LNCAP (cell line): ENCODE data around the gene MIDN.

ENCODE experiments used
- TF ChIP-seq, protein P1 (sequence below): fragments of 450-650 bp; IDR thresholded peaks from 2 replicates; pipeline ENCODE4 v1.5.1; 2017; ENCODE audit warnings: mild to moderate bottlenecking

Gene MIDN

DNA sequence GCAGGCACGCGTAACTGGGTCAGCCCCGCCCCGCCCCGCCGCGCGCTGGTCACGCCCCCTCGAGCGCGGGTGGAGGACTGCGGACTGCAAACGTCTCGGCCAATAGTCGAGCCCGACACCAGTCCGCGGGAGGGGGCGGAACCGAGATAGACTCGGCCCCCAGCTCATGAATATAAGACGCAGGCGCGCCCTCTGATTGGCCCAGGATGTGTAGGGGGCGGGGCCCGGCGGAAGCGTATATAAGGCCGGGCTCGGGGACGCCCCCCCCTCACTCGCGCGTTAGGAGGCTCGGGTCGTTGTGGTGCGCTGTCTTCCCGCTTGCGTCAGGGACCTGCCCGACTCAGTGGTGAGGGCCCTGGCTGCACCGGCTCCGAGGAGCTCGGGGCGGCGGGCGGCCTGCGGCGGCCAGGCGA is 20.7 kb downstream of the MIDN start, which contains the start of gene CIRBP:
Gene CIRBP, plus strand, starts transcription at position 268 of the 413 bp plus-strand sequence. CDS start 1,602 bp downstream, outside the sequence.
- TF ChIP-seq, protein P1, sequence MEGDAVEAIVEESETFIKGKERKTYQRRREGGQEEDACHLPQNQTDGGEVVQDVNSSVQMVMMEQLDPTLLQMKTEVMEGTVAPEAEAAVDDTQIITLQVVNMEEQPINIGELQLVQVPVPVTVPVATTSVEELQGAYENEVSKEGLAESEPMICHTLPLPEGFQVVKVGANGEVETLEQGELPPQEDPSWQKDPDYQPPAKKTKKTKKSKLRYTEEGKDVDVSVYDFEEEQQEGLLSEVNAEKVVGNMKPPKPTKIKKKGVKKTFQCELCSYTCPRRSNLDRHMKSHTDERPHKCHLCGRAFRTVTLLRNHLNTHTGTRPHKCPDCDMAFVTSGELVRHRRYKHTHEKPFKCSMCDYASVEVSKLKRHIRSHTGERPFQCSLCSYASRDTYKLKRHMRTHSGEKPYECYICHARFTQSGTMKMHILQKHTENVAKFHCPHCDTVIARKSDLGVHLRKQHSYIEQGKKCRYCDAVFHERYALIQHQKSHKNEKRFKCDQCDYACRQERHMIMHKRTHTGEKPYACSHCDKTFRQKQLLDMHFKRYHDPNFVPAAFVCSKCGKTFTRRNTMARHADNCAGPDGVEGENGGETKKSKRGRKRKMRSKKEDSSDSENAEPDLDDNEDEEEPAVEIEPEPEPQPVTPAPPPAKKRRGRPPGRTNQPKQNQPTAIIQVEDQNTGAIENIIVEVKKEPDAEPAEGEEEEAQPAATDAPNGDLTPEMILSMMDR = no peak

DNA sequence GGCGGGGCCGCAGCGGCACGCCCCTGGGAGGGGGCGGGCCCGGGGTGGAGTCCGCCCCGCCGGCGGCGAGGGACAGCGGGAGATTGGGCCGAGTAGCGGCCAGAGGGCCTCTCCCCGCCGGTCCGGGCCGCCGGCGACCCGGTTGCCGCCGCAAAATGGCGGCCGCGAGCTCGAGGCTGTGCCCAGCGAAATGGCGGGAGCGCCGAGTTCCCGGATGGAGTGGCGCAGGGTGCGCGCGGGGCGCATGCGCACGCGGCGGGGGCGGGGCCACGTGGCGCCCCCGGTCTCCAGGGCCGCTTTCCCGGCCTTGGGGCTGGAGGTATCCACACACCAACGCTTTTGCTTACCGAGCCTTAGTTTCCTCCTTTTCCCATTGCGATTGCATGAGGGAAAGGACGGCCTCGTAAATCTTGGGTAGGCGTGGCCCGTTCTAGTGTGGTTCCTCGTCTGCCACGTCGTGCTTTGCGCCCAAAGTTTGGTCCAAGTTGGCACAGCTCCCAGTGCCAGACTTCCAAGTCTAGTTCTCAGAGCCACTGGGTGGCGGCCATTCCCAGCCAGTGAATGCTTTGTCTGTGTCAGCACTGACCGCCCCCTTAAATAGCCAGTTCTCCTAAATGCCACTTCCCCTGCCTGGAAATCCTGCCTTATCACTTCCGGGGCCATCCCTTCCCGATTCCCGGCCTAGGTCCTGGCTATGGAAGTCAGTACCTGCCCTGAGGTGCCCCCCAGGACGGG is 21.3 kb downstream of the MIDN start:
- TF ChIP-seq, protein P1 = 0 out of 2 replicates have a peak, but pooled peaks have one; percentile 7

DNA sequence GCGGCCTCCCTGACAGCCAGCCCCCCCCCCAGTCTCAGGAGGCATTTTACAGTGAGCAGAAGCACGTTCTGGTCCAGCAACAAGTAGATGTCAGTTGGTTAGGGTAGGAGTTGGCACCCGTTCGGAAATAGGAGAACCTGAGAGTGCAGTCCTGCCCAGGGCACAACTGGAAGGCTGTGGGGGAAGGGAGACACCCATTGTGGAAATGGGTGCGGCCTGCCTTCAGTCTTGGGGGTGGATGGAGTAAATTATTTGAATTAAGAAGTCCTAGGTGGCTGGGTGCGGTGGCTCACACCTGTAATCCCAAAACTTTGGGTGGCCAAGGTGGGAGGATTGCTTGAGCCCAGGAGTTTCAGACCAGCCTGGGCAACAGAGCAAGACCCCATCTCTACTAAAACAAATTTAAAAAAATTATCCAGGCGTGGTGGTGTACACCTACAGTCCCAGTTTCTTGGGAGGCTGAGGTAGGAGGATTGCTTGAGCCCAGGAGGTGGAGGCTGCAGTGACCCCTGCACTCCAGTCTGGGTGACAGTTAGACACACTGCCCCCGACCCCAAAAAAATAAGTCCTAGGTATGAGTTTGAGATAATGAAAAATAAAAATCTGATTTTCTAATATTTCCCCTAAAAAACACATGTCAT is 21.9 kb downstream of the MIDN start:
- TF ChIP-seq, protein P1 = no peak

DNA sequence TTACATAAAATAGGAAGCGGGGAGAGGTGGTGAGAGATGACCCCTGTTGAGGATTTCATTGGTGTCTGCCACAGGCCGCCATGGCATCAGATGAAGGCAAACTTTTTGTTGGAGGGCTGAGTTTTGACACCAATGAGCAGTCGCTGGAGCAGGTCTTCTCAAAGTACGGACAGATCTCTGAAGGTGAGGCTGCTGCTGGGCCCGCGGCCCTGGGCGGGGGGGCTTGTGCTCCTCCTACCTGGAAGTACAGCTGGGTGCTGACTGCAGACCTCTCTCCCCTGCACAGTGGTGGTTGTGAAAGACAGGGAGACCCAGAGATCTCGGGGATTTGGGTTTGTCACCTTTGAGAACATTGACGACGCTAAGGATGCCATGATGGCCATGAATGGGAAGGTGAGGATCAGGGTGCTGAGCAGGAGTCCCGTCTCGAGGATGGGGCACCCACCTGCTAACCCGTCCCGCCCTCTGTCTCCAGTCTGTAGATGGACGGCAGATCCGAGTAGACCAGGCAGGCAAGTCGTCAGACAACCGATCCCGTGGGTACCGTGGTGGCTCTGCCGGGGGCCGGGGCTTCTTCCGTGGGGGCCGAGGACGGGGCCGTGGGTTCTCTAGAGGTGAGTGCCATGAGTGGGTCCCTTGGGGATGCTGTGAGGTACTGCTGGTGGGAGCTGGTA is 22.6 kb downstream of the MIDN start:
- TF ChIP-seq, protein P1 = no peak

DNA sequence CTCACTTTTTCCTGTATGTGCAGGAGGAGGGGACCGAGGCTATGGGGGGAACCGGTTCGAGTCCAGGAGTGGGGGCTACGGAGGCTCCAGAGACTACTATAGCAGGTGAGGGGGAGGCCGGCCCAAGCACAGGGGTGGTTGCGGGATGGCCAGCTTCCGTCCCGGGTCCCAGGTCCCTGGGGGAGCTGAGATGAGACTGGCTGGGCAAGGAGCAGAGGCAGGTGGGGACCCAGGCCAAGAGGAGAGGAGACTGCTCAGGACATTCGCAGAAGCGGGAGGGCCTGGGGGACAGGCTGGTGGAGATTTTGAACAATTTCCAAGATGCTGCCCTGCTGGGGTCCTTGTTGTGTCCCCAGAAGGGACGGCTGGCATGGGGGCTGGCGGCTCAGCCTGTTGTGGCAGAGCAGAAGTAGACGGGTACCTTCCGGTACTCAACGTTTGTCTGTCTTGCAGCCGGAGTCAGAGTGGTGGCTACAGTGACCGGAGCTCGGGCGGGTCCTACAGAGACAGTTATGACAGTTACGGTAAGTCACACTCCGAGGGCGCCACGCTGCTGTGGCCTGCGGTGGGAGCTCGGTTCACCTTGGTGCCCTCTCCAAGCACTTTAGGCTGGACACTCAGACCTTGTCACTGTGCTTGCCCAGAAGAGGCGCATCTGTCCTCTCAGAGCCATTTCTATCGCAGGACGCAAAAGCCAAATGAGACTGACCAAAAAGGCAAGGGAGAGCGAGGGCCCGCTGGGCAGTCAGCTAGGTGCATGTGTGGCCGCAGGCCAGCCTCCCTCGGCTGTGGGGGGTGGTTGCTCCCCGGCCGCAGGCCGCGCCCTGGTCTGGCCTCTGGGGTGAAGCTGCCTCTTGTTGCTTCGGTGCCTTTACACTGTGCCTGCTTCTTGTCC is 23.4 kb downstream of the MIDN start:
- TF ChIP-seq, protein P1 = no peak

DNA sequence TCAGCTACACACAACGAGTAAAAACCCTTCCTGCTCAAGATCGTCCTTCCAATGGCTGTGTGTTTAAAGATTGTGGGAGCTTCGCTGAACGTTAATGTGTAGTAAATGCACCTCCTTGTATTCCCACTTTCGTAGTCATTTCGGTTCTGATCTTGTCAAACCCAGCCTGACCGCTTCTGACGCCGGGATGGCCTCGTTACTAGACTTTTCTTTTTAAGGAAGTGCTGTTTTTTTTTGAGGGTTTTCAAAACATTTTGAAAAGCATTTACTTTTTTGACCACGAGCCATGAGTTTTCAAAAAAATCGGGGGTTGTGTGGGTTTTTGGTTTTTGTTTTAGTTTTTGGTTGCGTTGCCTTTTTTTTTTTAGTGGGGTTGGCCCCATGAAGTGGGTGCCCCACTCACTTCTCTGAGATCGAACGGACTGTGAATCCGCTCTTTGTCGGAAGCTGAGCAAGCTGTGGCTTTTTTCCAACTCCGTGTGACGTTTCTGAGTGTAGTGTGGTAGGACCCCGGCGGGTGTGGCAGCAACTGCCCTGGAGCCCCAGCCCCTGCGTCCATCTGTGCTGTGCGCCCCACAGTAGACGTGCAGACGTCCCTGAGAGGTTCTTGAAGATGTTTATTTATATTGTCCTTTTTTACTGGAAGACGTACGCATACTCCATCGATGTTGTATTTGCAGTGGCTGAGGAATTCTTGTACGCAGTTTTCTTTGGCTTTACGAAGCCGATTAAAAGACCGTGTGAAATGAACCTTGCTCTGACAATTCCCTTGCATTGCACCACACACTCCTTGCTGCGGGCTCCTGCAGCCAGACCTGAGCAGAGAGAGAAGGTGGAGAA is 24.3 kb downstream of the MIDN start:
- TF ChIP-seq, protein P1 = no peak
